ENCODE data around the gene HEATR1.
"Not testable (repeated sequence)": the region's sequence is repeated elsewhere in the genome, so short reads cannot be mapped to it uniquely, and the experiment has no call there.

Gene HEATR1

GRCh38 chr1:236509203-236509602 is 95.1 kb downstream of the HEATR1 start:
- TF ChIP-seq CTCF (IDR thresholded peaks at IDR 0.05; ENCODE audit: low read depth, low read length) = no peak
- DNase-seq (ENCODE audit: extremely low read depth, low read depth) = no peak

GRCh38 chr1:236508593-236509027 is 95.7 kb downstream of the HEATR1 start:
- no peak for DNase-seq (ENCODE audit: extremely low read depth, low read depth)
- no peak for TF ChIP-seq CTCF (IDR thresholded peaks at IDR 0.05; ENCODE audit: low read depth, low read length)

- no peak for TF ChIP-seq CTCF (IDR thresholded peaks at IDR 0.05; ENCODE audit: low read depth, low read length)
- DNase-seq (ENCODE audit: extremely low read depth, low read depth) = no peak
Observed at GRCh38 chr1:236507022-236507700, 97.2 kb downstream of the HEATR1 start.

GRCh38 chr1:236504338-236504737 is 100.0 kb downstream of the HEATR1 start:
- not testable (repeated sequence) for DNase-seq (ENCODE audit: extremely low read depth, low read depth)

GRCh38 chr1:236502972-236503639 is 101.2 kb downstream of the HEATR1 start:
- TF ChIP-seq CTCF (IDR thresholded peaks at IDR 0.05; ENCODE audit: low read depth, low read length) = no peak
- no peak for DNase-seq (ENCODE audit: extremely low read depth, low read depth)

GRCh38 chr1:236502579-236502971 is 101.7 kb downstream of the HEATR1 start:
- no peak for TF ChIP-seq CTCF (IDR thresholded peaks at IDR 0.05; ENCODE audit: low read depth, low read length)
- DNase-seq (ENCODE audit: extremely low read depth, low read depth) = no peak

- no peak for DNase-seq (ENCODE audit: extremely low read depth, low read depth)
- TF ChIP-seq CTCF (IDR thresholded peaks at IDR 0.05; ENCODE audit: low read depth, low read length) = no peak
Observed at GRCh38 chr1:236501093-236501492, 103.2 kb downstream of the HEATR1 start.
